Thyroid gland (tissue), 4 donors: ENCODE results near the gene TMEM18.

Source experiments
- CTCF ChIP-seq, 6 experiments: fragments of 200-600 bp in 3 of 6; fragments of 450-650 bp in 3 of 6; sonication (generic) in 3 of 6; IDR thresholded peaks; one replicate each; pipeline ENCODE4 v1.5.1; 2016 to 2019; ENCODE audit warnings: antibody characterized with exemption in 6 of 6, mild to moderate bottlenecking in 2 of 6, inconsistent platforms in 1 of 6, moderate library complexity in 1 of 6
- POLR2A ChIP-seq, 2 donors: fragments of 450-650 bp; IDR thresholded peaks; one replicate each; pipeline ENCODE4 v1.6.1; 2017; ENCODE audit warnings: antibody characterized with exemption in 2 of 2, mild to moderate bottlenecking in 2 of 2, moderate library complexity in 1 of 2

GRCh38 chr2:656676-657075, 20.5 kb downstream of the TMEM18 start:
- no peak for TF ChIP-seq CTCF (IDR thresholded peaks at IDR 0.05)
- no peak for TF ChIP-seq POLR2A (IDR thresholded peaks at IDR 0.05)
